ENCODE data around the gene MPDU1. TPM values are rescaled to one million over a fixed set of nuclear protein-coding genes. Genes with fewer than 3 reads are reported as not detected.

MPDU1 gene
- total RNA-seq, 1 donor from 2014 or later, result 55.3 TPM

GRCh38 chr17:7580604-7581575 lies 2.8 kb upstream of the MPDU1 start:
- Histone ChIP-seq H3K9me3 (no peaks in the 10 kb centered on the region), H3K4me1 (peaks cover 74% of the 10 kb centered on the region), H3K27me3 (ENCODE audit: low read depth) (no peaks in the 10 kb centered on the region), H3K4me3 (peak overlapping the region; percentile 78), H3K36me3 (peaks cover 34% of the 10 kb centered on the region), H3K27ac (peak overlapping the region; percentile 97)
- TF ChIP-seq CTCF (IDR thresholded peaks at IDR 0.05), result no peak
- DNase-seq (no peak), ATAC-seq (no peak)
- intact Hi-C loops (cut with DNase I), result no loop called here

- ATAC-seq, result no peak
- Histone ChIP-seq H3K27me3 (ENCODE audit: low read depth) (no peaks in the 10 kb centered on the region), H3K9me3 (no peaks in the 10 kb centered on the region), H3K36me3 (peaks cover 29% of the 10 kb centered on the region), H3K4me3 (peak overlapping the region; percentile 78), H3K27ac (peak overlapping the region; percentile 97), H3K4me1 (peaks cover 57% of the 10 kb centered on the region)
- TF ChIP-seq CTCF (IDR thresholded peaks at IDR 0.05), result no peak
- DNase-seq, result no peak
- intact Hi-C loops (cut with DNase I), result no loop called here
These were observed 1.0 kb upstream of the MPDU1 start for GRCh38 chr17:7582396-7583252.

DNA sequence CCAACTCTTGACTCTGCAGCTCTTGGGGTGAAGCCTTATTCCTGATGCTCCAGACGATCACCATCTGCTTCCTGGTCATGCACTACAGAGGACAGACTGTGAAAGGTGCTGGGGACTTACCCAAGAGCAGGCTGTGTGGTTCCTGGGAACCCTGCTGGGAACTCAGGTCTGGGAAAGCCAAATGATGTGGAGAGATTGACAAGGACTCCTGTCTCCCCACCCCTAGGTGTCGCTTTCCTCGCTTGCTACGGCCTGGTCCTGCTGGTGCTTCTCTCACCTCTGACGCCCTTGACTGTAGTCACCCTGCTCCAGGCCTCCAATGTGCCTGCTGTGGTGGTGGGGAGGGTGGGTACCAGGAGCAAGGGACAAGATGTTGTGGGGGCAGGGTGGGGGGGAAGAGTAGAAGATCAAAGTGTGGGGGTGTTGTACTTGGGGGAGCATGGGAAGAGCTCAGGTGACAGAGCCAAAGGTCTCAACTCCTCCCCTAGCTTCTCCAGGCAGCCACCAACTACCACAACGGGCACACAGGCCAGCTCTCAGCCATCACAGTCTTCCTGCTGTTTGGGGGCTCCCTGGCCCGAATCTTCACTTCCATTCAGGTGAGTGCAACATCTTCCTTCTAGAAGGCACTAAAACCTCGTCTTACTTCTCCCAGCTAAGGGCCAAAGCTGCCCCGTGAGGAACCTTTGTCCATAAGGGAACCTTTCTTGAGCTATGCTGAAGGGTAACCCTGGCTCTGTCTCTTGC lies 3.2 kb downstream of the MPDU1 start:
- no peaks in the 10 kb centered on the region for H3K27me3 ChIP-seq (ENCODE audit: low read depth)
- no peaks in the 10 kb centered on the region for H3K9me3 ChIP-seq
- intact Hi-C loops (cut with DNase I), result no loop called here
- H3K27ac ChIP-seq, result no peak overlapping the region
- peaks cover 48% of the 10 kb centered on the region for H3K4me1 ChIP-seq
- H3K4me3 ChIP-seq, result no peak overlapping the region
- ATAC-seq (no peak), DNase-seq (no peak)
- peaks cover 45% of the 10 kb centered on the region for H3K36me3 ChIP-seq
- no peak for TF ChIP-seq CTCF (IDR thresholded peaks at IDR 0.05)

DNA sequence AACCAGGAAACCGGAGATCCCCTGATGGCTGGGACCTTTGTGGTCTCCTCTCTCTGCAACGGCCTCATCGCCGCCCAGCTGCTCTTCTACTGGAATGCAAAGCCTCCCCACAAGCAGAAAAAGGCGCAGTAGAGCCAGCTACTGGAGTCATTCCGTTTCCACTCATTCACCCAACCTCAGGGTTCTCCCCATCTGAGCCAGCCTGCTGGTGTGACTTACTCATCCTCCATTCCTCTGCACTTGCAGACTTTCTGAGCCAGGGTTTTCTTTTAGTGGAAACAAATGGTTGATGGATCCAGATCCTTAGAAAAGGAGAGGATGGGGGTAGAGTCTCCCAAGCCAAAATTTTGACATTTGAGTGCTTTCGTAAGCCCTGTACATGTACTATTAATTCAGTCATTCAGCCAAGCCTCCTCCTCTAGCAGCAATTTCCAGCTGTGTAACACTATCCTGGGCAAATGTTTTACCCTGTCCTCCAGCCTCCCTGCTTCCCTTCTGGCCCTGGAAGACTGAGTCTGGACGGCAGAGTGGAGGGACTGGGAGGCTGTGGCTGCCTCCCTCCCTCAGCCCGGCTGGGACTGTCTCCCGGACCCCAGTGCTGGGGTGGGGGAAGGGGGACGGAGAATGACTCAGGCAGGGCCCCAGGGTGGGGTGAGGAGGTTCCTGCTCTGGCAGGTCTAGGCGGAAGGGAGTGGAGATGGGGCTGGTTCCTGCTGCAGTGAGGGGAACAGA lies 3.9 kb downstream of the MPDU1 start:
- DNase-seq, result no peak
- no peaks in the 10 kb centered on the region for H3K9me3 ChIP-seq
- peaks cover 41% of the 10 kb centered on the region for H3K4me1 ChIP-seq
- peaks cover 53% of the 10 kb centered on the region for H3K36me3 ChIP-seq
- H3K4me3 ChIP-seq, result no peak overlapping the region
- intact Hi-C loops (cut with DNase I), result no loop called here
- no peak for ATAC-seq
- no peak overlapping the region for H3K27ac ChIP-seq
- no peaks in the 10 kb centered on the region for H3K27me3 ChIP-seq (ENCODE audit: low read depth)
- no peak for TF ChIP-seq CTCF (IDR thresholded peaks at IDR 0.05)
